H1 (cell line): Measurements from ENCODE around the gene SHMT1.
"Not testable (repeated sequence)": the region's sequence is repeated elsewhere in the genome, so short reads cannot be mapped to it uniquely, and the experiment has no call there.

Experiments
- ATF3 ChIP-seq: IDR thresholded peaks from 2 replicates; pipeline ENCODE4 v1.6.1; 2011; ENCODE audit warnings: low read depth, mild to moderate bottlenecking, low read length; ENCODE audit not compliant: insufficient read depth
- EP300 ChIP-seq, 2 experiments: IDR thresholded peaks; 1 replicate in 1 of 2; 2 replicates in 1 of 2; pipeline ENCODE4 v1.6.1; 2011 to 2012; ENCODE audit warnings: low read depth in 2 of 2, low read length in 2 of 2, mild to moderate bottlenecking in 2 of 2, borderline replicate concordance in 1 of 2, inconsistent platforms in 1 of 2, moderate library complexity in 1 of 2
- NANOG ChIP-seq: IDR thresholded peaks from 2 replicates; pipeline ENCODE4 v1.6.1; 2011; ENCODE audit warnings: low read length, low read depth, mild to moderate bottlenecking, inconsistent platforms; ENCODE audit not compliant: insufficient read depth, poor library complexity, severe bottlenecking
- POLR2A ChIP-seq, 2 experiments: IDR thresholded peaks; 1 replicate in 1 of 2; 2 replicates in 1 of 2; pipeline ENCODE4 v1.6.1; 2011; ENCODE audit warnings: low read depth in 2 of 2, low read length in 2 of 2, mild to moderate bottlenecking in 2 of 2; ENCODE audit errors: control extremely low read depth in 1 of 2
- RNF2 ChIP-seq: fragments of 200-900, 300-1000 bp; sonication (generic); IDR thresholded peaks from 2 replicates; pipeline ENCODE4 v1.7.1; 2016; ENCODE audit warnings: borderline replicate concordance, low read depth, mild to moderate bottlenecking, antibody characterized with exemption, low read length; ENCODE audit not compliant: poor library complexity, severe bottlenecking; ENCODE audit errors: missing control alignments
- SRF ChIP-seq: IDR thresholded peaks from 2 replicates; pipeline ENCODE4 v1.6.1; 2011; ENCODE audit warnings: mild to moderate bottlenecking, low read depth, low read length, moderate library complexity
- TF ChIP-seq, protein P1 (sequence below), 3 experiments: IDR thresholded peaks; 1 replicate in 2 of 3; 2 replicates in 1 of 3; pipeline versions ENCODE4 v1.5.1 to v1.6.1; 2011; ENCODE audit warnings: low read length in 3 of 3, mild to moderate bottlenecking in 3 of 3, inconsistent platforms in 2 of 3, low read depth in 1 of 3, moderate library complexity in 1 of 3; ENCODE audit not compliant: insufficient read depth in 1 of 3; ENCODE audit errors: control extremely low read depth in 1 of 3

- not testable (repeated sequence) for TF ChIP-seq POLR2A (IDR thresholded peaks at IDR 0.05; ENCODE audit: control extremely low read depth in 1 of 2, low read depth in 2 of 2, low read length in 2 of 2); ATF3; SRF; EP300 (IDR thresholded peaks at IDR 0.05; ENCODE audit: borderline replicate concordance in 1 of 2, low read depth in 2 of 2, low read length in 2 of 2); RNF2; NANOG
- TF ChIP-seq, protein P1, sequence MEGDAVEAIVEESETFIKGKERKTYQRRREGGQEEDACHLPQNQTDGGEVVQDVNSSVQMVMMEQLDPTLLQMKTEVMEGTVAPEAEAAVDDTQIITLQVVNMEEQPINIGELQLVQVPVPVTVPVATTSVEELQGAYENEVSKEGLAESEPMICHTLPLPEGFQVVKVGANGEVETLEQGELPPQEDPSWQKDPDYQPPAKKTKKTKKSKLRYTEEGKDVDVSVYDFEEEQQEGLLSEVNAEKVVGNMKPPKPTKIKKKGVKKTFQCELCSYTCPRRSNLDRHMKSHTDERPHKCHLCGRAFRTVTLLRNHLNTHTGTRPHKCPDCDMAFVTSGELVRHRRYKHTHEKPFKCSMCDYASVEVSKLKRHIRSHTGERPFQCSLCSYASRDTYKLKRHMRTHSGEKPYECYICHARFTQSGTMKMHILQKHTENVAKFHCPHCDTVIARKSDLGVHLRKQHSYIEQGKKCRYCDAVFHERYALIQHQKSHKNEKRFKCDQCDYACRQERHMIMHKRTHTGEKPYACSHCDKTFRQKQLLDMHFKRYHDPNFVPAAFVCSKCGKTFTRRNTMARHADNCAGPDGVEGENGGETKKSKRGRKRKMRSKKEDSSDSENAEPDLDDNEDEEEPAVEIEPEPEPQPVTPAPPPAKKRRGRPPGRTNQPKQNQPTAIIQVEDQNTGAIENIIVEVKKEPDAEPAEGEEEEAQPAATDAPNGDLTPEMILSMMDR (IDR thresholded peaks at IDR 0.05; ENCODE audit: control extremely low read depth in 1 of 3, insufficient read depth in 1 of 3, low read depth in 1 of 3, low read length in 3 of 3), result not testable (repeated sequence)
Observed at GRCh38 chr17:18378614-18379013, 15.3 kb upstream of the SHMT1 start.
